Prostate gland (tissue), 2 donors: Measurements from ENCODE around the gene CRKL.

Experiments
- CTCF ChIP-seq, 4 experiments: fragments of 200-600 bp in 2 of 4; fragments of 450-650 bp in 2 of 4; sonication (generic) in 2 of 4; IDR thresholded peaks; 1 replicate in 3 of 4; 2 replicates in 1 of 4; pipeline ENCODE4 v1.5.1; 2016 to 2019; ENCODE audit warnings: antibody characterized with exemption in 4 of 4, mild to moderate bottlenecking in 2 of 4, moderate library complexity in 2 of 4
- POLR2A ChIP-seq: fragments of 450-650 bp; IDR thresholded peaks from one replicate; pipeline ENCODE4 v1.6.1; 2016; ENCODE audit warnings: antibody characterized with exemption, mild to moderate bottlenecking

GRCh38 chr22:20918663-20919218 lies 1.5 kb downstream of the CRKL start:
- TF ChIP-seq CTCF (IDR thresholded peaks at IDR 0.05) = no peak
- no peak for TF ChIP-seq POLR2A
